Subcutaneous adipose tissue (tissue), 4 donors: ENCODE results near the gene RIPPLY3. TPM values are rescaled to one million over a fixed set of nuclear protein-coding genes. Genes with fewer than 3 reads are reported as not detected.

Experiments used
- total RNA-seq, 4 donors: library from RNA; depleted of rRNA; stranded (reverse); fragments of >200 nt; gene quantifications; one replicate each; pipeline ENCODE4 v1.1.0, GENCODE V29; 2016
- TF ChIP-seq, protein P1 (sequence below): fragments of 450-650 bp; IDR thresholded peaks from one replicate; pipeline ENCODE4 v1.5.1; 2016; ENCODE audit warnings: low read depth, mild to moderate bottlenecking, control low read depth, antibody characterized with exemption, moderate library complexity

The RIPPLY3 gene
- not detected for total RNA-seq

GRCh38 chr21:37006486-37007291 lies at the start of gene RIPPLY3:
RIPPLY3 (plus strand) TSS chr21:37006702; CDS start chr21:37006773, 71 bp downstream.
- TF ChIP-seq, protein P1, sequence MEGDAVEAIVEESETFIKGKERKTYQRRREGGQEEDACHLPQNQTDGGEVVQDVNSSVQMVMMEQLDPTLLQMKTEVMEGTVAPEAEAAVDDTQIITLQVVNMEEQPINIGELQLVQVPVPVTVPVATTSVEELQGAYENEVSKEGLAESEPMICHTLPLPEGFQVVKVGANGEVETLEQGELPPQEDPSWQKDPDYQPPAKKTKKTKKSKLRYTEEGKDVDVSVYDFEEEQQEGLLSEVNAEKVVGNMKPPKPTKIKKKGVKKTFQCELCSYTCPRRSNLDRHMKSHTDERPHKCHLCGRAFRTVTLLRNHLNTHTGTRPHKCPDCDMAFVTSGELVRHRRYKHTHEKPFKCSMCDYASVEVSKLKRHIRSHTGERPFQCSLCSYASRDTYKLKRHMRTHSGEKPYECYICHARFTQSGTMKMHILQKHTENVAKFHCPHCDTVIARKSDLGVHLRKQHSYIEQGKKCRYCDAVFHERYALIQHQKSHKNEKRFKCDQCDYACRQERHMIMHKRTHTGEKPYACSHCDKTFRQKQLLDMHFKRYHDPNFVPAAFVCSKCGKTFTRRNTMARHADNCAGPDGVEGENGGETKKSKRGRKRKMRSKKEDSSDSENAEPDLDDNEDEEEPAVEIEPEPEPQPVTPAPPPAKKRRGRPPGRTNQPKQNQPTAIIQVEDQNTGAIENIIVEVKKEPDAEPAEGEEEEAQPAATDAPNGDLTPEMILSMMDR: no peak

GRCh38 chr21:36959020-36959835 lies 47.3 kb upstream of the RIPPLY3 start:
- TF ChIP-seq, protein P1: no peak

- TF ChIP-seq, protein P1: no peak
Measured at GRCh38 chr21:36960676-36961284, 45.7 kb upstream of the RIPPLY3 start.

DNA sequence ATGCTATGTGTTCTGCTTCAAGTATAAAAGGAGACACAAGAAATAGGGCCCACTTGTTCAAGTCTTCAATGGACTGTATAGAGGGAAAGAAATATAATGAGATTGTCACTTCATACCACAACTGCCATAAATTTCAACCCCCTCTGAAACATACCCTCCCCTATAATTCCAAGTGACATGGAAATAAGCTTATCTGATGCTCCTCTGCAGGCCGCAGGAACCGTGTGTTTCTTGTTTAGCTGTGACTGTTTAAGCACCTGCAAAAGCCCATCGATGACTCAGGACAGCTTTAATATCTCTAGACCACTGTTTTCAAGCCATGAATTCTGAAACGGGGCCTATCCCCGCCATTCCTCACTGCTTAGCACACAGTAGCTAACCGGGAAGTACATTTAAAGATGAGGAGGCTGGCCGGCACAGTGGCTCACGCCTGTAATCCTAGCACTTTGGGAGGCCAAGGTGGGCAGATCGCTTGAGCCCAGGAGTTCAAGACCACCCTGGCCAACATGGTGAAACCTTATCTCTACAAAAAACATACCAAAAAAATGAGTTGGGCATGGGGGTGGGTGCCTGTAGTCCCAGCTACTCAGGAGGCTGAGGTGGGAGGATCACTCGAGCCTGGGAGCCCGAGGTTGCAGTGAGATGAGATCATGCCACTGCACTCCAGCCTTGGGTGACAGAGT lies 44.3 kb upstream of the RIPPLY3 start:
- TF ChIP-seq, protein P1: no peak

DNA sequence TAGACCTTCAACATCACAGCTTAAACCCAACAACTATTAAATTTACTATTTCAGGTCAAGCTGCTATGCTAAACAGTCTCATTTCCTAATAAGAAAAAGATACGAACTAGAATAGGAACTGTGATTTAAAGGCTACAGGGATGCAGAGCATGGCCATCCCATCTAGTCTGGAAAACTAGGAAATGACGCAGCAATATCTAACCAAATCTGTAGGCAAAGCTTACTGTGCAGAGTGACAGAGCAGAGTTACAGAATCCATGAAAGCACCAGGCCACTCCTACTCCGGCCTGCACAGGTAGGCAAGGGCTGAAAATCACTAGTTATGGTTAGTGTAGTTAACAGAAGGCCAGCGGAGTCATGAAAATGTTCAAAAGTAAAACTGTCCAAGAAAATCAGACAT lies 42.1 kb upstream of the RIPPLY3 start:
- TF ChIP-seq, protein P1: no peak

- TF ChIP-seq, protein P1: no peak
Measured at GRCh38 chr21:36964827-36965719, 41.4 kb upstream of the RIPPLY3 start.
